CD14-positive monocyte (primary cell): ENCODE data around the gene SLC4A8. TPM values are rescaled to one million over a fixed set of nuclear protein-coding genes. Genes with fewer than 3 reads are reported as not detected.

Experiments
- DNase-seq, 3 donors: peaks; one replicate each; pipeline ENCODE4 v3.0.0-alpha.2; 2011 to 2022
- H2AFZ ChIP-seq: 2 replicates; pipeline ENCODE4 v1.6.0; 2012; ENCODE audit warnings: mild to moderate bottlenecking, low read depth, low read length, inconsistent platforms; ENCODE audit not compliant: insufficient read depth, poor library complexity, severe bottlenecking
- H3K27ac ChIP-seq, 2 donors: 1 replicate in 1 of 2; 2 replicates in 1 of 2; pipeline ENCODE4 v1.5.1; 2012 to 2013; ENCODE audit warnings: low read length in 2 of 2, control low read depth in 1 of 2, inconsistent platforms in 1 of 2, low read depth in 1 of 2, mild to moderate bottlenecking in 1 of 2
- H3K27me3 ChIP-seq, 2 donors: one replicate each; pipeline versions ENCODE4 v1.6.0 to v1.6.1; 2011 to 2013; ENCODE audit warnings: low read length in 2 of 2; ENCODE audit not compliant: control insufficient read depth in 2 of 2, insufficient read depth in 2 of 2
- H3K36me3 ChIP-seq, 2 donors: replicated peaks in 1 of 2; 1 replicate in 1 of 2; 2 replicates in 1 of 2; pipeline versions ENCODE4 v1.5.1 to v1.6.1; 2012 to 2013; ENCODE audit warnings: low read length in 2 of 2, control low read depth in 1 of 2, inconsistent platforms in 1 of 2, mild to moderate bottlenecking in 1 of 2; ENCODE audit not compliant: insufficient read depth in 2 of 2, control insufficient read depth in 1 of 2
- H3K4me1 ChIP-seq, 2 donors: 1 replicate in 1 of 2; 2 replicates in 1 of 2; pipeline versions ENCODE4 v1.5.1 to v1.6.1; 2012 to 2013; ENCODE audit warnings: low read length in 2 of 2, control low read depth in 1 of 2, inconsistent platforms in 1 of 2, mild to moderate bottlenecking in 1 of 2, moderate library complexity in 1 of 2; ENCODE audit not compliant: insufficient read depth in 2 of 2, control insufficient read depth in 1 of 2
- H3K4me2 ChIP-seq: replicated peaks from 2 replicates; pipeline ENCODE3; 2012; ENCODE audit warnings: low read length, moderate library complexity, mild to moderate bottlenecking; ENCODE audit not compliant: poor library complexity, severe bottlenecking; ENCODE audit errors: extremely low read depth
- H3K4me3 ChIP-seq, 3 experiments: fragments of 200-600 bp in 1 of 3; sonication (generic) in 1 of 3; replicated peaks in 1 of 3; 1 replicate in 2 of 3; 2 replicates in 1 of 3; pipeline ENCODE4 v1.5.1; 2011 to 2013; ENCODE audit warnings: low read length in 3 of 3, mild to moderate bottlenecking in 3 of 3, control low read depth in 2 of 3, low read depth in 2 of 3, inconsistent platforms in 1 of 3, moderate library complexity in 1 of 3
- H3K79me2 ChIP-seq: 2 replicates; pipeline ENCODE4 v1.6.0; 2012; ENCODE audit warnings: mild to moderate bottlenecking, control low read depth, inconsistent platforms, low read length, moderate library complexity; ENCODE audit not compliant: insufficient read depth
- H3K9ac ChIP-seq: 2 replicates; pipeline ENCODE4 v1.6.0; 2017; ENCODE audit warnings: low read length, mild to moderate bottlenecking; ENCODE audit not compliant: insufficient read depth, poor library complexity, severe bottlenecking
- H3K9me3 ChIP-seq, 2 donors: replicated peaks in 1 of 2; 1 replicate in 1 of 2; 2 replicates in 1 of 2; pipeline versions ENCODE4 v1.5.1 to v1.6.1; 2012 to 2013; ENCODE audit warnings: low read length in 2 of 2, control low read depth in 1 of 2; ENCODE audit not compliant: control insufficient read depth in 1 of 2, insufficient read depth in 1 of 2
- H4K20me1 ChIP-seq: 2 replicates; pipeline ENCODE4 v1.6.0; 2012; ENCODE audit warnings: mild to moderate bottlenecking, low read length, control low read depth, moderate library complexity; ENCODE audit not compliant: insufficient read depth
- H3K27ac Mint-ChIP-seq, 7 donors: one replicate each; pipeline ENCODE4 v1.8.0; 2020; ENCODE audit warnings: mild to moderate bottlenecking in 7 of 7, mixed read lengths in 7 of 7, moderate library complexity in 6 of 7, inconsistent platforms in 2 of 7
- H3K27me3 Mint-ChIP-seq, 3 donors: one replicate each; pipeline ENCODE4 v1.8.0; 2021 to 2022; ENCODE audit warnings: low read depth in 3 of 3, mild to moderate bottlenecking in 3 of 3, mixed read lengths in 3 of 3, moderate library complexity in 3 of 3, inconsistent platforms in 1 of 3
- H3K36me3 Mint-ChIP-seq, 2 donors: one replicate each; pipeline ENCODE4 v1.8.0; 2020; ENCODE audit warnings: mixed read lengths in 2 of 2, inconsistent platforms in 1 of 2, mild to moderate bottlenecking in 1 of 2
- H3K4me1 Mint-ChIP-seq: one replicate; pipeline ENCODE4 v1.8.0; 2020; ENCODE audit warnings: mild to moderate bottlenecking, mixed read lengths
- H3K4me3 Mint-ChIP-seq, 2 donors: one replicate each; pipeline ENCODE4 v1.8.0; 2020; ENCODE audit warnings: mild to moderate bottlenecking in 2 of 2, mixed read lengths in 2 of 2, moderate library complexity in 1 of 2
- H3K9me3 Mint-ChIP-seq, 7 donors: one replicate each; pipeline ENCODE4 v1.8.0; 2020 to 2022; ENCODE audit warnings: mixed read lengths in 7 of 7, mild to moderate bottlenecking in 6 of 7, moderate library complexity in 6 of 7, inconsistent platforms in 2 of 7
- CTCF ChIP-seq: fragments of 200-600 bp; IDR thresholded peaks from one replicate; pipeline ENCODE4 v1.8.0; 2022; ENCODE audit warnings: antibody characterized with exemption, mild to moderate bottlenecking
- WGBS: methylation state at CpG from one replicate; pipeline ENCODE4 v1.1.5; 2013; ENCODE audit warnings: missing lambda C conversion rate; ENCODE audit not compliant: insufficient coverage; 5-methylcytosine and 5-hydroxymethylcytosine counted together
- intact Hi-C, 2 donors: fragments of 100-400 bp; cut with micrococcal nuclease; formaldehyde crosslinking; loops; one replicate each; pipeline versions ENCODE4 v1.15.0 to v1.15.1; 2023
- polyA plus RNA-seq, 3 donors: library from polyadenylated mRNA; depleted of rRNA in 1 of 3; unstranded in 2 of 3; stranded (reverse) in 1 of 3; fragments of 300-500 nt in 2 of 3; fragments of >200 nt in 1 of 3; fragmentation: Illumina TruSeq in 2 of 3; gene quantifications; 1 replicate in 2 of 3; 2 replicates in 1 of 3; pipeline ENCODE4 v1.2.3, GENCODE V29; 2012 to 2021

Gene SLC4A8
- polyA plus RNA-seq, 3 donors: 1.9 to 5.4 (median 2.3) TPM

GRCh38 chr12:51442324-51442723 lies 17.7 kb downstream of the SLC4A8 start:
- Histone ChIP-seq H3K79me2 (no peaks in the 10 kb centered on the region), H3K9me3 (no peaks in the 10 kb centered on the region), H3K27me3 (no peaks in the 10 kb centered on the region), H3K9ac (no peak overlapping the region), H3K4me1 (no peaks in the 10 kb centered on the region), H3K27ac (no peak overlapping the region), H3K36me3 (no peaks in the 10 kb centered on the region), H3K4me2 (no peak overlapping the region), H4K20me1 (no peaks in the 10 kb centered on the region), H2AFZ (no peak overlapping the region), H3K4me3 (no peak overlapping the region)
- H3K9me3 Mint-ChIP-seq: no peaks in the 10 kb centered on the region
- intact Hi-C loops: no loop called here
- no peak for DNase-seq
- peaks cover 1% of the 10 kb centered on the region for H3K4me1 Mint-ChIP-seq
- no peak for TF ChIP-seq CTCF
- peaks cover 0 to 3% (median 1%) of the 10 kb centered on the region in 3 donors for H3K27me3 Mint-ChIP-seq
- no peaks in the 10 kb centered on the region for H3K36me3 Mint-ChIP-seq
- no peak overlapping the region for H3K4me3 Mint-ChIP-seq
- no CpG with 5 or more reads among the region's 4 CpGs for WGBS
- H3K27ac Mint-ChIP-seq: no peak overlapping the region

GRCh38 chr12:51443573-51443972 lies 18.9 kb downstream of the SLC4A8 start:
- no peak for TF ChIP-seq CTCF
- Mint-ChIP-seq H3K36me3 (no peaks in the 10 kb centered on the region), H3K4me1 (peaks cover 6% of the 10 kb centered on the region), H3K9me3 (no peaks in the 10 kb centered on the region), H3K27me3 (peaks cover 0 to 4% (median 3%) of the 10 kb centered on the region in 3 donors), H3K27ac (no peak overlapping the region), H3K4me3 (no peak overlapping the region)
- Histone ChIP-seq H4K20me1 (no peaks in the 10 kb centered on the region), H3K9ac (no peak overlapping the region), H2AFZ (no peak overlapping the region), H3K4me3 (no peak overlapping the region), H3K36me3 (no peaks in the 10 kb centered on the region), H3K4me2 (no peak overlapping the region), H3K9me3 (no peaks in the 10 kb centered on the region), H3K27me3 (no peaks in the 10 kb centered on the region), H3K79me2 (no peaks in the 10 kb centered on the region), H3K27ac (no peak overlapping the region), H3K4me1 (peaks cover 0 to 3% of the 10 kb centered on the region in 2 donors)
- intact Hi-C loops: no loop called here
- no peak for DNase-seq
- WGBS: 100% methylated on average over 2 of the region's 5 CpGs
